ENCODE measurements around the gene CTDSP1. TPM values are rescaled to one million over a fixed set of nuclear protein-coding genes. Genes with fewer than 3 reads are reported as not detected.

The CTDSP1 gene
- total and polyA plus RNA-seq, 2 experiments from 2014 or later, result 53.1 to 124 TPM

DNA sequence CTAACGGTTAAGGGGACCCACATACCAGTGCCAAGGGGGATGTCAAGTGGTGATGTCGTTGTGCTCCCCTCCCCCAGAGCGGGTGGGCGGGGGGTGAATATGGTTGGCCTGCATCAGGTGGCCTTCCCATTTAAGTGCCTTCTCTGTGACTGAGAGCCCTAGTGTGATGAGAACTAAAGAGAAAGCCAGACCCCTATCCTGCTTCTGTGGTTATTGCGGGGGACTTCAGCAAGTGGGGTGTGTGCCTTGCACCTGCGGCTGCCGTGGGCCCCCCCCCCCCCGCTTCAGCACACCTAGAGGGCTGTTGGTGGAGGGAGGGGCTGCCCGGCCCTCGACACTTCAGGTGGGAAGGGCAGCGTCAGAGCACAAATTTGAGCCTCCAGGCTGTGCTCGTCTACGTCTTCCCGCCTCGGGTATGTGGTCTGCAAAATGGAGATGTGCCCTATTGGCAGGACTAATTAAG lies 6.1 kb downstream of the CTDSP1 start:
- Histone ChIP-seq H3K27ac (peak overlapping the region; percentile 94), H3K27me3 (no peaks in the 10 kb centered on the region), H3K36me3 (replicated peaks; ENCODE audit: insufficient read depth, low read depth) (no peaks in the 10 kb centered on the region), H3K79me2 (peaks cover 24% of the 10 kb centered on the region), H2AFZ (no peak overlapping the region), H4K20me1 (ENCODE audit: insufficient read depth, poor library complexity, severe bottlenecking) (peaks cover 9% of the 10 kb centered on the region), H3K9me2 (replicated peaks; ENCODE audit: insufficient read depth) (no peaks in the 10 kb centered on the region), H3K4me3 (no peak overlapping the region), H3K4me2 (peak overlapping the region; percentile 79), H3K4me1 (ENCODE audit: insufficient read depth) (peaks cover 54% of the 10 kb centered on the region), H3K9me3 (ENCODE audit: low read depth) (no peaks in the 10 kb centered on the region)
- WGBS (ENCODE audit: low lambda C conversion rate, missing lambda C conversion rate), result 7% methylated on average over 15 of the region's 15 CpGs
- peak; percentile 25 for DNase-seq (ENCODE audit: low spot score)
- no peak for TF ChIP-seq EZH2phosphoT487 (IDR thresholded peaks at IDR 0.05; ENCODE audit: low read depth, severe bottlenecking, unreplicated experiment)
- no peak for TF ChIP-seq EZH2 (IDR thresholded peaks at IDR 0.05; ENCODE audit: borderline replicate concordance)
- TF ChIP-seq, protein P1, sequence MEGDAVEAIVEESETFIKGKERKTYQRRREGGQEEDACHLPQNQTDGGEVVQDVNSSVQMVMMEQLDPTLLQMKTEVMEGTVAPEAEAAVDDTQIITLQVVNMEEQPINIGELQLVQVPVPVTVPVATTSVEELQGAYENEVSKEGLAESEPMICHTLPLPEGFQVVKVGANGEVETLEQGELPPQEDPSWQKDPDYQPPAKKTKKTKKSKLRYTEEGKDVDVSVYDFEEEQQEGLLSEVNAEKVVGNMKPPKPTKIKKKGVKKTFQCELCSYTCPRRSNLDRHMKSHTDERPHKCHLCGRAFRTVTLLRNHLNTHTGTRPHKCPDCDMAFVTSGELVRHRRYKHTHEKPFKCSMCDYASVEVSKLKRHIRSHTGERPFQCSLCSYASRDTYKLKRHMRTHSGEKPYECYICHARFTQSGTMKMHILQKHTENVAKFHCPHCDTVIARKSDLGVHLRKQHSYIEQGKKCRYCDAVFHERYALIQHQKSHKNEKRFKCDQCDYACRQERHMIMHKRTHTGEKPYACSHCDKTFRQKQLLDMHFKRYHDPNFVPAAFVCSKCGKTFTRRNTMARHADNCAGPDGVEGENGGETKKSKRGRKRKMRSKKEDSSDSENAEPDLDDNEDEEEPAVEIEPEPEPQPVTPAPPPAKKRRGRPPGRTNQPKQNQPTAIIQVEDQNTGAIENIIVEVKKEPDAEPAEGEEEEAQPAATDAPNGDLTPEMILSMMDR (IDR thresholded peaks at IDR 0.05; ENCODE audit: poor library complexity), result no peak

DNA sequence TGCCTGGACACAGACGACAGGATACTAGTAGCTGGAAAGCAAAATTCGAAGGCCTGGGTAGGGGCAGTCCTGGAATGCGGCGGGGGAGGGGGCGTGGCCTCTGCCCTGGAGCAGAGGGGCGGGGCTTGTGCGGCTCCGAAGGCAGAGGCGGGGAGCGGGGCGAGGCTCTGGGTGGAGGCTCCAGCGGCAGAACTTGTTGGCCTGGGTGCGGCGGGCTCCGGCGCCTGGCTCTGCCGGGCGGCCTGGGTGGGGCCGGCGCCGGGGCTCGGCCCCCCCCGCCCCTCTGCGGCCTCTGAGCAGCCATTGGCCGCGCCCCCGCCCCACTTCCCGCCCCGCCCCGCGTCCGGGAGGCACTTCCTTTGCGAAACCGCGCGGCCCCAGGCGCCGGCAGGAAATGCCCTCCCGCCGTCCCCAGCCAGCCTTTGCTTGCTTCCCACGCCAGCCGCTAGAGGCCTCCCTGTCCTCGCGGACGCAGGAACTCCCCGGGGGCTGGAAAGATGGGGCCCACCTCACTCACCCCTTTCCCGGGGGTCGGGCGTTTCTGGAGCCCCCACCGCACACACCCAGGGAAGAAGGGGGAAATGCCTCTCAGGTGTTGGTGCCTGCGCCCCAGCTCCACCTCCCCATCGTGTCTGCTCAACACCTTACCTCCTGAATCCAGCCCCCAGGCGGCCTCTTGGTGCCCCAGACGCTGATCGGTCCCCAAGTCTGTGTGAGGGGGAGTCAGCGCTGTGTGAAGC lies 6.7 kb downstream of the CTDSP1 start:
- peak; percentile 99 for DNase-seq (ENCODE audit: low spot score)
- Histone ChIP-seq H3K4me3 (peak overlapping the region; percentile 27), H3K27me3 (no peaks in the 10 kb centered on the region), H3K36me3 (replicated peaks; ENCODE audit: insufficient read depth, low read depth) (no peaks in the 10 kb centered on the region), H3K4me2 (peak overlapping the region; percentile 82), H3K79me2 (peaks cover 18% of the 10 kb centered on the region), H3K27ac (peak overlapping the region; percentile 94), H3K9me3 (ENCODE audit: low read depth) (no peaks in the 10 kb centered on the region), H3K4me1 (ENCODE audit: insufficient read depth) (peaks cover 50% of the 10 kb centered on the region), H2AFZ (peak overlapping the region; percentile 11), H4K20me1 (ENCODE audit: insufficient read depth, poor library complexity, severe bottlenecking) (peaks cover 5% of the 10 kb centered on the region), H3K9me2 (replicated peaks; ENCODE audit: insufficient read depth) (no peaks in the 10 kb centered on the region)
- 3% methylated on average over 29 of the region's 56 CpGs for WGBS (ENCODE audit: low lambda C conversion rate, missing lambda C conversion rate)
- TF ChIP-seq EZH2phosphoT487 (IDR thresholded peaks at IDR 0.05; ENCODE audit: low read depth, severe bottlenecking, unreplicated experiment), result no peak
- TF ChIP-seq, protein P1 (IDR thresholded peaks at IDR 0.05; ENCODE audit: poor library complexity), result peak; percentile 85

DNA sequence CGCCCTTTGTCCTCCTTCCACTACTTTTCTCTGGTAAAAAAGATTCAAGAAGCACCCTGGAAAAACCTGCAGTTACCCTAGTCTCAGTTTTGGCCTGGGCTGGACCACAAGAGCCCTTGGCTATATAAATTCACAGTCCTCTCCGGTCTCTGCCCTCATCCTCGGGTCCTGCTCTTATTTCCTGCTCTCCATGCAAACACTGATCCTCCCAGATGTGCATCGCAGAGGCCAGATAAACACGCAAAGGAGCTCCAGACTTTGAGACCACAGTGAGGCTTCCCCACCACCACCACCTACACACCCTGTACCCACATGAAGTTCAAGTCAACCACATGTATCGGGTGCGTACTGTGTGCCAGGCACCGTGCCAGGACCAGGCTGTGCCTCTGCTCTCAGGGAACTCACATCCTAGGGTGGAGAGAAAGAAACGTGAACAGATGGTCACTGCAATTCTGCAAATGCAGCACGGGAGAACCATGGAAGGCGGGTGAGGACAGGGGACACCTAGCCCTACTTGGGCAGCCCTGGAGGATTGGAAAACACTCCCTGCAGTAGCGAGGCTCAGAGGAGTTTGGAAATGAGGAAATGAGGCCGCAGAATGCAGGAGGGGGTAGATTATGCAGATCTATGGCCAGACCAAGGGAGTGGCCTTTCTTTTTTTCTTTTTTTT lies 7.4 kb downstream of the CTDSP1 start:
- no peaks in the 10 kb centered on the region for H3K9me3 ChIP-seq (ENCODE audit: low read depth)
- WGBS (ENCODE audit: low lambda C conversion rate, missing lambda C conversion rate), result 31% methylated on average over 13 of the region's 13 CpGs
- H2AFZ ChIP-seq, result peak overlapping the region; percentile 11
- H3K36me3 ChIP-seq (replicated peaks; ENCODE audit: insufficient read depth, low read depth), result no peaks in the 10 kb centered on the region
- peak overlapping the region; percentile 88 for H3K27ac ChIP-seq
- peaks cover 11% of the 10 kb centered on the region for H3K79me2 ChIP-seq
- peaks cover 43% of the 10 kb centered on the region for H3K4me1 ChIP-seq (ENCODE audit: insufficient read depth)
- DNase-seq (ENCODE audit: low spot score), result peak; percentile 50
- no peaks in the 10 kb centered on the region for H3K27me3 ChIP-seq
- H3K9me2 ChIP-seq (replicated peaks; ENCODE audit: insufficient read depth), result no peaks in the 10 kb centered on the region
- TF ChIP-seq, protein P1 (IDR thresholded peaks at IDR 0.05; ENCODE audit: poor library complexity), result no peak
- TF ChIP-seq EZH2 (IDR thresholded peaks at IDR 0.05; ENCODE audit: borderline replicate concordance), result no peak
- TF ChIP-seq EZH2phosphoT487 (IDR thresholded peaks at IDR 0.05; ENCODE audit: low read depth, severe bottlenecking, unreplicated experiment), result no peak
- H3K4me3 ChIP-seq, result peak overlapping the region; percentile 27
- peak overlapping the region; percentile 82 for H3K4me2 ChIP-seq
- no peaks in the 10 kb centered on the region for H4K20me1 ChIP-seq (ENCODE audit: insufficient read depth, poor library complexity, severe bottlenecking)

Measured in hepatocyte (in vitro differentiated cells).